ENCODE measurements around the gene MCTP2. TPM values are rescaled to one million over a fixed set of nuclear protein-coding genes. Genes with fewer than 3 reads are reported as not detected.

MCTP2 gene
- total RNA-seq, 1 experiment from 2014 or later, result 0.15 TPM

DNA sequence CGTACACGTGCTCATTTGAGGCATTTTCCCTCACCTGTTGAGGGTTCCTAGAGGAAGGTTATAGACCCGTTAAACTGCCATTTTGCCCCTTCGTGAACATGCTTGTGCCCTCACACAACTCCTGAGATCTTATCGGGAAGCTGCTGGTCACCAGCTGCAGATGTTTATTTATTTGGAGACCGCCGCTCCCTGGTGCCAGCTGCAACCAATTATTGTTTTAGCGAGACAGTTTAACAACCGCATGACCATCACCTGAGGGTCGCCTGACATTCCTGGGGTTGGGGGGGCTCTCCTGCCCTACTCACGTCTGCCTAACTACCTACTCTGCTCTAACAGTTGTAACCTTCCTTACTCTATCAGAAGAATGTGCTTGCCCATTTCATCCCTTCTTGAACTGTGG, 292.5 kb downstream of the MCTP2 start:
- no peaks in the 10 kb centered on the region for H3K36me3 ChIP-seq (ENCODE audit: control insufficient read depth, insufficient read depth, low read length)
- TF ChIP-seq, protein P1, sequence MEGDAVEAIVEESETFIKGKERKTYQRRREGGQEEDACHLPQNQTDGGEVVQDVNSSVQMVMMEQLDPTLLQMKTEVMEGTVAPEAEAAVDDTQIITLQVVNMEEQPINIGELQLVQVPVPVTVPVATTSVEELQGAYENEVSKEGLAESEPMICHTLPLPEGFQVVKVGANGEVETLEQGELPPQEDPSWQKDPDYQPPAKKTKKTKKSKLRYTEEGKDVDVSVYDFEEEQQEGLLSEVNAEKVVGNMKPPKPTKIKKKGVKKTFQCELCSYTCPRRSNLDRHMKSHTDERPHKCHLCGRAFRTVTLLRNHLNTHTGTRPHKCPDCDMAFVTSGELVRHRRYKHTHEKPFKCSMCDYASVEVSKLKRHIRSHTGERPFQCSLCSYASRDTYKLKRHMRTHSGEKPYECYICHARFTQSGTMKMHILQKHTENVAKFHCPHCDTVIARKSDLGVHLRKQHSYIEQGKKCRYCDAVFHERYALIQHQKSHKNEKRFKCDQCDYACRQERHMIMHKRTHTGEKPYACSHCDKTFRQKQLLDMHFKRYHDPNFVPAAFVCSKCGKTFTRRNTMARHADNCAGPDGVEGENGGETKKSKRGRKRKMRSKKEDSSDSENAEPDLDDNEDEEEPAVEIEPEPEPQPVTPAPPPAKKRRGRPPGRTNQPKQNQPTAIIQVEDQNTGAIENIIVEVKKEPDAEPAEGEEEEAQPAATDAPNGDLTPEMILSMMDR (IDR thresholded peaks at IDR 0.05), result no peak
- TF ChIP-seq SIN3A (IDR thresholded peaks at IDR 0.05; ENCODE audit: borderline replicate concordance, insufficient read depth, low read depth, low read length), result no peak
- no peak for TF ChIP-seq REST (IDR thresholded peaks at IDR 0.05; ENCODE audit: insufficient read depth in 1 of 2, low read depth in 2 of 2, low read length in 1 of 2)
- no peak for TF ChIP-seq TCF7L2 (IDR thresholded peaks at IDR 0.05; ENCODE audit: low read depth, low read length)
- no peak for TF ChIP-seq POLR2AphosphoS5 (IDR thresholded peaks at IDR 0.05; ENCODE audit: low read depth, low read length)
- H3K9me3 ChIP-seq (ENCODE audit: control insufficient read depth, insufficient read depth, low read depth, low read length), result no peaks in the 10 kb centered on the region
- ChIA-PET POLR2A (no interaction called here), CTCF (no interaction called here)
- H3K27ac ChIP-seq (ENCODE audit: low read length), result no peak overlapping the region
- H3K27me3 ChIP-seq (ENCODE audit: control insufficient read depth, insufficient read depth, low read length), result no peaks in the 10 kb centered on the region
- H3K4me3 ChIP-seq (ENCODE audit: low read depth in 2 of 2, low read length in 2 of 2), result no peak overlapping the region
- no peak for DNase-seq (ENCODE audit: low read depth, low spot score)
- intact Hi-C loops (cut with micrococcal nuclease; ENCODE audit: unreplicated experiment) (no loop called here), in situ Hi-C loops (cut with HindIII; ENCODE audit: low pct_unique_long_range_greater_than_20kb, low sequenced_read_pairs) (no loop called here)
- no peak for ATAC-seq
- no TSS peak for BruUV-seq (replicated peaks)
- H3K4me1 ChIP-seq (ENCODE audit: control insufficient read depth, insufficient read depth, low read length), result no peaks in the 10 kb centered on the region

GRCh38 chr15:94524565-94524964, 293.2 kb downstream of the MCTP2 start:
- H3K27ac ChIP-seq (ENCODE audit: low read length), result no peak overlapping the region
- H3K4me3 ChIP-seq (ENCODE audit: low read depth in 2 of 2, low read length in 2 of 2), result no peak overlapping the region
- intact Hi-C loops (cut with micrococcal nuclease; ENCODE audit: unreplicated experiment) (no loop called here), in situ Hi-C loops (cut with HindIII; ENCODE audit: low pct_unique_long_range_greater_than_20kb, low sequenced_read_pairs) (no loop called here)
- ATAC-seq (no peak), DNase-seq (ENCODE audit: low read depth, low spot score) (no peak)
- TF ChIP-seq TCF7L2 (IDR thresholded peaks at IDR 0.05; ENCODE audit: low read depth, low read length) (no peak), SIN3A (IDR thresholded peaks at IDR 0.05; ENCODE audit: borderline replicate concordance, insufficient read depth, low read depth, low read length) (no peak), REST (IDR thresholded peaks at IDR 0.05; ENCODE audit: insufficient read depth in 1 of 2, low read depth in 2 of 2, low read length in 1 of 2) (no peak), POLR2AphosphoS5 (IDR thresholded peaks at IDR 0.05; ENCODE audit: low read depth, low read length) (no peak)
- TF ChIP-seq, protein P1 (IDR thresholded peaks at IDR 0.05), result no peak
- ChIA-PET CTCF (no interaction called here), POLR2A (no interaction called here)
- no peaks in the 10 kb centered on the region for H3K9me3 ChIP-seq (ENCODE audit: control insufficient read depth, insufficient read depth, low read depth, low read length)
- no peaks in the 10 kb centered on the region for H3K4me1 ChIP-seq (ENCODE audit: control insufficient read depth, insufficient read depth, low read length)
- BruUV-seq (replicated peaks), result no TSS peak
- no peaks in the 10 kb centered on the region for H3K36me3 ChIP-seq (ENCODE audit: control insufficient read depth, insufficient read depth, low read length)
- no peaks in the 10 kb centered on the region for H3K27me3 ChIP-seq (ENCODE audit: control insufficient read depth, insufficient read depth, low read length)

All from Panc1 (cell line).